ENCODE data around the gene LYST. TPM values are rescaled to one million over a fixed set of nuclear protein-coding genes. Genes with fewer than 3 reads are reported as not detected.

LYST gene
- total and polyA plus RNA-seq, 12 donors, result 6.7 to 48.0 (median 19.0) TPM

DNA sequence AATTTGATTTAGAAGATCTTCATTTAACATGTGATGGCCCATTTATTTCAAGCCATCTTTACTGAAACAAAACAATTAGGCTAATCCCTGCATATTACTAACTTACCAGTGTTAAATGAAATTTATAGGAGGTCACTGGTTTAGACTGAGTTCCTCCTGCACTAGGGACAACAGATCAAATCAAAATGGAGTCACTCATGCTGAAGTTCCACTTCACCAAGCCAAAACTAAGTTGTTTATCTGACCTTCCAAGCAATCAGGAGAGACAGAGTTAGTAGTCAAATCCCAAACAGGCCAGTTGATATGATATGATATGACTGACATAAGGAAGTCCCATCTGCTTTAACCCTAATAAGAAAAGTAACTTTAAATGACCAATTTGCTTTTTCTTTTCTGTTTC is 4.8 kb downstream of the LYST start:
- DNase-seq, result no peak
- H3K27me3 ChIP-seq, result no peaks in the 10 kb centered on the region
- H3K9me3 ChIP-seq (replicated peaks in 1 of 3), result no peaks in the 10 kb centered on the region
- H3K4me1 ChIP-seq (replicated peaks in 1 of 2), result peaks cover 5 to 36% of the 10 kb centered on the region in 2 donors
- TF ChIP-seq POLR2A (IDR thresholded peaks at IDR 0.05), result no peak
- TF ChIP-seq, protein P1, sequence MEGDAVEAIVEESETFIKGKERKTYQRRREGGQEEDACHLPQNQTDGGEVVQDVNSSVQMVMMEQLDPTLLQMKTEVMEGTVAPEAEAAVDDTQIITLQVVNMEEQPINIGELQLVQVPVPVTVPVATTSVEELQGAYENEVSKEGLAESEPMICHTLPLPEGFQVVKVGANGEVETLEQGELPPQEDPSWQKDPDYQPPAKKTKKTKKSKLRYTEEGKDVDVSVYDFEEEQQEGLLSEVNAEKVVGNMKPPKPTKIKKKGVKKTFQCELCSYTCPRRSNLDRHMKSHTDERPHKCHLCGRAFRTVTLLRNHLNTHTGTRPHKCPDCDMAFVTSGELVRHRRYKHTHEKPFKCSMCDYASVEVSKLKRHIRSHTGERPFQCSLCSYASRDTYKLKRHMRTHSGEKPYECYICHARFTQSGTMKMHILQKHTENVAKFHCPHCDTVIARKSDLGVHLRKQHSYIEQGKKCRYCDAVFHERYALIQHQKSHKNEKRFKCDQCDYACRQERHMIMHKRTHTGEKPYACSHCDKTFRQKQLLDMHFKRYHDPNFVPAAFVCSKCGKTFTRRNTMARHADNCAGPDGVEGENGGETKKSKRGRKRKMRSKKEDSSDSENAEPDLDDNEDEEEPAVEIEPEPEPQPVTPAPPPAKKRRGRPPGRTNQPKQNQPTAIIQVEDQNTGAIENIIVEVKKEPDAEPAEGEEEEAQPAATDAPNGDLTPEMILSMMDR (IDR thresholded peaks at IDR 0.05), result no peak
- H3K4me3 ChIP-seq, result no peak overlapping the region
- no peaks in the 10 kb centered on the region for H3K36me3 ChIP-seq (replicated peaks in 1 of 2)
- H3K27ac ChIP-seq, result no peak overlapping the region
- intact Hi-C loops (cut with DNase I), result no loop called here

DNA sequence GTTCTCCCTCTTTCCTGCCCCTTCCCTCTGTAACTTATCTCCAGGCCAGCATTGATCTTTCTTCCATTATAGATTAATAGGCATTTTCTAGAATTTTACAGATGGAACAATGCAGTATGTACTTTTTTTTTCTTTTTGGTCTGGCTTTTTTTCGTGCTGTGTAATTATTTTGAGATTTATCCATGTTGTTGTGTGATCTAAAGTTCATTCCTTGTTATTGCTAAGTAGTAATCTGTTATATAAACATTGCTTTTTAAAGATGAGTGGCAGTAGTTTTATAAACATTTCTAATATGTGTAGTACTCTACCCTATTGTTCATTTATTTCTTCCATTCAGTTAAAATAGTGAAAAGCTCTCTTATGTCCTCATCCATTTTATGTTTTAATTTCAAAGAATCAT is 5.9 kb downstream of the LYST start:
- no peak for DNase-seq
- no peak for TF ChIP-seq POLR2A (IDR thresholded peaks at IDR 0.05)
- TF ChIP-seq, protein P1 (IDR thresholded peaks at IDR 0.05), result no peak
- H3K27ac ChIP-seq, result no peak overlapping the region
- H3K36me3 ChIP-seq (replicated peaks in 1 of 2), result no peaks in the 10 kb centered on the region
- H3K4me3 ChIP-seq, result no peak overlapping the region
- 42 to 71% (median 68%) methylated on average over 1 of the region's 1 CpG for WGBS, 4 donors
- H3K9me3 ChIP-seq (replicated peaks in 1 of 3), result no peaks in the 10 kb centered on the region
- no peaks in the 10 kb centered on the region for H3K27me3 ChIP-seq
- intact Hi-C loops (cut with DNase I), result no loop called here
- H3K4me1 ChIP-seq (replicated peaks in 1 of 2), result peaks cover 5 to 36% of the 10 kb centered on the region in 2 donors

DNA sequence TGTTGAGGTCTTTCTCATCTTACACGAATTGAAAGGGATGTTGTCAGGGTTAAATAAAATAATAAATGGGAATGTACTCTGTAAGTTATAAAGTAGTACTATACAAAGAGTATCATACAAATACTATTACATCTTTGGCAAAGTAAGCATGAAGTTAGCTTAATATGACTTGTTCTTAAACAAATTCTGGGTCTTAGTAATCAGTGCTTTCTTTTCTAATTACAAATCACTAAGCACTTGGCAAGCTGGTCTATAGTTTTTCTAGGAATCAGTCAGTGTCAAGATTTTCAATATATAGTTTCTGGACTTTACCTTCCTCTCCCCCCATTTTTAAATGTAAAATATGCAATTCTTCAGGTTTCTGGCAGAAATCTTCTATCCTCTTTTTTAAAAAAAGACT is 6.9 kb downstream of the LYST start:
- no peak for TF ChIP-seq POLR2A (IDR thresholded peaks at IDR 0.05)
- TF ChIP-seq, protein P1 (IDR thresholded peaks at IDR 0.05), result no peak
- Histone ChIP-seq H3K4me1 (replicated peaks in 1 of 2) (peaks cover 0 to 31% of the 10 kb centered on the region in 2 donors), H3K27me3 (no peaks in the 10 kb centered on the region), H3K4me3 (no peak overlapping the region), H3K27ac (no peak overlapping the region), H3K36me3 (replicated peaks in 1 of 2) (no peaks in the 10 kb centered on the region), H3K9me3 (replicated peaks in 1 of 3) (no peaks in the 10 kb centered on the region)
- 62 to 72% (median 66%) methylated on average over 1 of the region's 1 CpG for WGBS, 4 donors
- intact Hi-C loops (cut with DNase I), result no loop called here
- DNase-seq, result no peak

DNA sequence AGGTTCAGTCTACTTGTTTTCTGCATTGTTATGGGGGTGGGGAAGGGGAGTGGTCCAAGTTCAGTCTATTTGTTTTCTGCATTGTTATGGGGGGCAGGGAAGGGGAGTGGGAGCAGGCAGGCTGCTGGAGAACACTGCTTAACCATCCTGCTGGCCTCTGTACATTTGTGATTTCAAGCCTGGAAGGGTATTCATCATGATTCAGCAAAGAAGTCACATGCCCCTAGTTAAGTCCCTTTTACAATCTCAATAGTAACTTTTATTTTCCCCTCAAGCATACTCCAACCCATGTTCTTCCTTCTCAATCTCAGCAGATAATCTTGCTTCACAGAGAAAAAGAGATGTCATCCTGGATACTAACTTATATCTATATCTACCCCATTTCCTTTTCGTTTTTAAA is 7.9 kb downstream of the LYST start:
- no peak overlapping the region for H3K27ac ChIP-seq
- no peaks in the 10 kb centered on the region for H3K27me3 ChIP-seq
- peaks cover 0 to 21% of the 10 kb centered on the region in 2 donors for H3K4me1 ChIP-seq (replicated peaks in 1 of 2)
- H3K36me3 ChIP-seq (replicated peaks in 1 of 2), result no peaks in the 10 kb centered on the region
- TF ChIP-seq POLR2A (IDR thresholded peaks at IDR 0.05), result no peak
- TF ChIP-seq, protein P1 (IDR thresholded peaks at IDR 0.05), result no peak
- 71 to 80% (median 78%) methylated on average over 1 of the region's 1 CpG for WGBS, 4 donors
- H3K4me3 ChIP-seq, result no peak overlapping the region
- intact Hi-C loops (cut with DNase I), result no loop called here
- DNase-seq, result no peak
- H3K9me3 ChIP-seq (replicated peaks in 1 of 3), result no peaks in the 10 kb centered on the region
